ENCODE measurements around the gene CLBA1. TPM values are rescaled to one million over a fixed set of nuclear protein-coding genes. Genes with fewer than 3 reads are reported as not detected.

CLBA1 gene
- total and polyA plus RNA-seq, 4 donors: 12.3 to 22.3 (median 13.8) TPM

- WGBS, 2 donors: 74 to 87% methylated on average over 4 of the region's 4 CpGs
- Histone ChIP-seq H3K4me1 (ENCODE audit: control insufficient read depth in 5 of 5, insufficient read depth in 5 of 5, low read length in 5 of 5) (peaks cover 0 to 10% (median 0%) of the 10 kb centered on the region in 5 donors), H3K27me3 (ENCODE audit: control insufficient read depth in 3 of 3, insufficient read depth in 3 of 3, low read length in 2 of 3) (peaks cover 0 to 6% (median 0%) of the 10 kb centered on the region in 3 donors), H3K9me3 (ENCODE audit: control insufficient read depth in 4 of 4, insufficient read depth in 3 of 4, low read length in 3 of 4) (no peaks in the 10 kb centered on the region), H3K27ac (ENCODE audit: low read depth in 1 of 2, low read length in 1 of 2) (no peak overlapping the region), H3K9ac (ENCODE audit: insufficient read depth in 1 of 2, low read length in 2 of 2) (no peak overlapping the region), H3K4me3 (no peak overlapping the region), H3K36me3 (ENCODE audit: control insufficient read depth in 4 of 4, insufficient read depth in 4 of 4, low read length in 4 of 4) (no peaks in the 10 kb centered on the region)
- DNase-seq (no peak), ATAC-seq (ENCODE audit: insufficient read depth, low FRiP score) (no peak)
- no peak for TF ChIP-seq CTCF (IDR thresholded peaks at IDR 0.05; ENCODE audit: control extremely low read depth, extremely low read depth)
These were observed 48.4 kb upstream of the CLBA1 start for GRCh38 chr14:104937161-104937560.

- H3K9me3 ChIP-seq (ENCODE audit: control insufficient read depth in 4 of 4, insufficient read depth in 3 of 4, low read length in 3 of 4): no peaks in the 10 kb centered on the region
- H3K36me3 ChIP-seq (ENCODE audit: control insufficient read depth in 4 of 4, insufficient read depth in 4 of 4, low read length in 4 of 4): no peaks in the 10 kb centered on the region
- TF ChIP-seq CTCF (IDR thresholded peaks at IDR 0.05; ENCODE audit: control extremely low read depth, extremely low read depth): no peak
- H3K27ac ChIP-seq (ENCODE audit: low read depth in 1 of 2, low read length in 1 of 2): no peak overlapping the region
- H3K4me1 ChIP-seq (ENCODE audit: control insufficient read depth in 5 of 5, insufficient read depth in 5 of 5, low read length in 5 of 5): peaks cover 0 to 3% (median 0%) of the 10 kb centered on the region in 5 donors
- ATAC-seq (ENCODE audit: insufficient read depth, low FRiP score) (no peak), DNase-seq (no peak)
- no peak overlapping the region for H3K4me3 ChIP-seq
- WGBS, 2 donors: 79 to 90% methylated on average over 11 of the region's 11 CpGs
- H3K27me3 ChIP-seq (ENCODE audit: control insufficient read depth in 3 of 3, insufficient read depth in 3 of 3, low read length in 2 of 3): peaks cover 0 to 6% (median 0%) of the 10 kb centered on the region in 3 donors
- H3K9ac ChIP-seq (ENCODE audit: insufficient read depth in 1 of 2, low read length in 2 of 2): no peak overlapping the region
These were observed 47.8 kb upstream of the CLBA1 start for GRCh38 chr14:104937694-104938365.

- peaks cover 0 to 6% (median 0%) of the 10 kb centered on the region in 3 donors for H3K27me3 ChIP-seq (ENCODE audit: control insufficient read depth in 3 of 3, insufficient read depth in 3 of 3, low read length in 2 of 3)
- WGBS, 2 donors: 78 to 86% methylated on average over 2 of the region's 2 CpGs
- no peak overlapping the region for H3K4me3 ChIP-seq
- ATAC-seq (ENCODE audit: insufficient read depth, low FRiP score) (no peak), DNase-seq (no peak)
- H3K4me1 ChIP-seq (ENCODE audit: control insufficient read depth in 5 of 5, insufficient read depth in 5 of 5, low read length in 5 of 5): peaks cover 0 to 3% (median 0%) of the 10 kb centered on the region in 5 donors
- no peak overlapping the region for H3K9ac ChIP-seq (ENCODE audit: insufficient read depth in 1 of 2, low read length in 2 of 2)
- H3K27ac ChIP-seq (ENCODE audit: low read depth in 1 of 2, low read length in 1 of 2): no peak overlapping the region
- no peak for TF ChIP-seq CTCF (IDR thresholded peaks at IDR 0.05; ENCODE audit: control extremely low read depth, extremely low read depth)
- H3K9me3 ChIP-seq (ENCODE audit: control insufficient read depth in 4 of 4, insufficient read depth in 3 of 4, low read length in 3 of 4): no peaks in the 10 kb centered on the region
- H3K36me3 ChIP-seq (ENCODE audit: control insufficient read depth in 4 of 4, insufficient read depth in 4 of 4, low read length in 4 of 4): no peaks in the 10 kb centered on the region
These were observed 47.2 kb upstream of the CLBA1 start for GRCh38 chr14:104938436-104938835.
